GM23338 (cell line): ENCODE results near the gene NPS.

ENCODE experiments used
- CTCF ChIP-seq, 2 experiments: fragments of 200-600 bp in 1 of 2; sonication (generic) in 1 of 2; conservative IDR thresholded peaks; 2 replicates each; pipeline versions ENCODE4 v1.5.1 to v1.6.1; 2016 to 2017; ENCODE audit warnings: antibody characterized with exemption in 2 of 2, low read depth in 2 of 2, mild to moderate bottlenecking in 2 of 2, moderate library complexity in 1 of 2
- POLR2AphosphoS5 ChIP-seq: IDR thresholded peaks from 2 replicates; pipeline ENCODE4 v1.6.1; 2016; ENCODE audit warnings: antibody characterized with exemption, low read depth
- TF ChIP-seq, protein P1 (sequence below): IDR thresholded peaks from 2 replicates; pipeline ENCODE4 v1.6.1; 2016; ENCODE audit warnings: antibody characterized with exemption

- TF ChIP-seq POLR2AphosphoS5 (no peak), CTCF (conservative IDR thresholded peaks at IDR 0.05; ENCODE audit: low read depth in 2 of 2) (no peak)
- TF ChIP-seq, protein P1, sequence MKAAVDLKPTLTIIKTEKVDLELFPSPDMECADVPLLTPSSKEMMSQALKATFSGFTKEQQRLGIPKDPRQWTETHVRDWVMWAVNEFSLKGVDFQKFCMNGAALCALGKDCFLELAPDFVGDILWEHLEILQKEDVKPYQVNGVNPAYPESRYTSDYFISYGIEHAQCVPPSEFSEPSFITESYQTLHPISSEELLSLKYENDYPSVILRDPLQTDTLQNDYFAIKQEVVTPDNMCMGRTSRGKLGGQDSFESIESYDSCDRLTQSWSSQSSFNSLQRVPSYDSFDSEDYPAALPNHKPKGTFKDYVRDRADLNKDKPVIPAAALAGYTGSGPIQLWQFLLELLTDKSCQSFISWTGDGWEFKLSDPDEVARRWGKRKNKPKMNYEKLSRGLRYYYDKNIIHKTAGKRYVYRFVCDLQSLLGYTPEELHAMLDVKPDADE, result no peak
Measured at GRCh38 chr10:127535802-127536515, 13.2 kb upstream of the NPS start.
